Activated T-helper 1 cell treated with anti-CD3 and anti-CD28 coated beads, Interleukin-12 subunit alpha, Interleukin-12 subunit beta, Interleukin-2, Interleukin-4 antibody, amounts not matched to agents 30 ng/mL and 10 ng/mL and 1 ng/mL, durations not matched to agents 14 hours and 24 hours and 36 hours (primary cell): ENCODE measurements around the gene KAZN. TPM values are rescaled to one million over a fixed set of nuclear protein-coding genes. Genes with fewer than 3 reads are reported as not detected.

ENCODE experiments used
- DNase-seq: peaks from one replicate; pipeline ENCODE4 v3.0.0; 2021; ENCODE audit warnings: low spot score
- H3K27ac Mint-ChIP-seq: one replicate; pipeline ENCODE4 v1.8.0; 2021; ENCODE audit warnings: mild to moderate bottlenecking, mixed read lengths
- H3K27me3 Mint-ChIP-seq: one replicate; pipeline ENCODE4 v1.8.0; 2022; ENCODE audit warnings: mild to moderate bottlenecking, moderate library complexity, mixed read lengths; ENCODE audit not compliant: insufficient read depth
- H3K36me3 Mint-ChIP-seq: one replicate; pipeline ENCODE4 v1.8.0; 2021; ENCODE audit warnings: low read depth, mixed read lengths
- H3K4me1 Mint-ChIP-seq: one replicate; pipeline ENCODE4 v1.8.0; 2021; ENCODE audit warnings: low read depth, mixed read lengths
- H3K4me3 Mint-ChIP-seq: one replicate; pipeline ENCODE4 v1.8.0; 2021; ENCODE audit warnings: mild to moderate bottlenecking, moderate library complexity, mixed read lengths
- H3K9me3 Mint-ChIP-seq: one replicate; pipeline ENCODE4 v1.8.0; 2021; ENCODE audit warnings: mixed read lengths
- intact Hi-C: fragments of 100-400 bp; cut with micrococcal nuclease; formaldehyde crosslinking; loops from one replicate; pipeline ENCODE4 v1.15.1; 2024
- total RNA-seq: library from RNA; stranded (reverse); gene quantifications from 2 replicates; pipeline ENCODE4 v1.2.3, GENCODE V29; 2022

The KAZN gene
- total RNA-seq, 1 donor from 2014 or later: 0.54 TPM

GRCh38 chr1:14881775-14882672 lies 283.5 kb downstream of the KAZN start:
- H3K36me3 Mint-ChIP-seq: no peaks in the 10 kb centered on the region
- no peaks in the 10 kb centered on the region for H3K4me1 Mint-ChIP-seq
- H3K27ac Mint-ChIP-seq: no peak overlapping the region
- no peaks in the 10 kb centered on the region for H3K9me3 Mint-ChIP-seq
- no peak for DNase-seq
- intact Hi-C loops: no loop called here
- peaks cover 2% of the 10 kb centered on the region for H3K27me3 Mint-ChIP-seq
- H3K4me3 Mint-ChIP-seq: no peak overlapping the region

GRCh38 chr1:14884614-14885175 lies 286.2 kb downstream of the KAZN start:
- no peak overlapping the region for H3K27ac Mint-ChIP-seq
- H3K27me3 Mint-ChIP-seq: peaks cover 2% of the 10 kb centered on the region
- H3K9me3 Mint-ChIP-seq: no peaks in the 10 kb centered on the region
- no peaks in the 10 kb centered on the region for H3K4me1 Mint-ChIP-seq
- intact Hi-C loops: no loop called here
- no peak overlapping the region for H3K4me3 Mint-ChIP-seq
- H3K36me3 Mint-ChIP-seq: no peaks in the 10 kb centered on the region
- no peak for DNase-seq

GRCh38 chr1:14887044-14887566 lies 288.6 kb downstream of the KAZN start:
- H3K36me3 Mint-ChIP-seq: no peaks in the 10 kb centered on the region
- no peaks in the 10 kb centered on the region for H3K9me3 Mint-ChIP-seq
- peaks cover 2% of the 10 kb centered on the region for H3K27me3 Mint-ChIP-seq
- intact Hi-C loops: no loop called here
- H3K4me1 Mint-ChIP-seq: no peaks in the 10 kb centered on the region
- no peak overlapping the region for H3K4me3 Mint-ChIP-seq
- H3K27ac Mint-ChIP-seq: no peak overlapping the region
- DNase-seq: no peak

- Mint-ChIP-seq H3K4me1 (no peaks in the 10 kb centered on the region), H3K9me3 (no peaks in the 10 kb centered on the region), H3K27me3 (peaks cover 2% of the 10 kb centered on the region), H3K4me3 (no peak overlapping the region), H3K27ac (no peak overlapping the region), H3K36me3 (no peaks in the 10 kb centered on the region)
- intact Hi-C loops: no loop called here
- DNase-seq: no peak
Measured at GRCh38 chr1:14887764-14888350, 289.4 kb downstream of the KAZN start.

GRCh38 chr1:14888374-14888773 lies 289.9 kb downstream of the KAZN start:
- H3K27me3 Mint-ChIP-seq: peaks cover 2% of the 10 kb centered on the region
- H3K9me3 Mint-ChIP-seq: no peaks in the 10 kb centered on the region
- H3K36me3 Mint-ChIP-seq: no peaks in the 10 kb centered on the region
- no peak for DNase-seq
- intact Hi-C loops: no loop called here
- H3K4me1 Mint-ChIP-seq: no peaks in the 10 kb centered on the region
- no peak overlapping the region for H3K27ac Mint-ChIP-seq
- H3K4me3 Mint-ChIP-seq: no peak overlapping the region

- intact Hi-C loops: loop anchor here (2.0 kb wide), 1 partner anchor 71 kb away; no protein-coding TSS in a partner anchor
- Mint-ChIP-seq H3K27me3 (peaks cover 2% of the 10 kb centered on the region), H3K36me3 (no peaks in the 10 kb centered on the region), H3K4me3 (no peak overlapping the region), H3K4me1 (no peaks in the 10 kb centered on the region), H3K9me3 (no peaks in the 10 kb centered on the region), H3K27ac (no peak overlapping the region)
- no peak for DNase-seq
Measured at GRCh38 chr1:14889825-14890440, 291.4 kb downstream of the KAZN start.

- Mint-ChIP-seq H3K4me1 (no peaks in the 10 kb centered on the region), H3K27ac (no peak overlapping the region), H3K36me3 (no peaks in the 10 kb centered on the region), H3K4me3 (no peak overlapping the region), H3K27me3 (peaks cover 5% of the 10 kb centered on the region), H3K9me3 (no peaks in the 10 kb centered on the region)
- no peak for DNase-seq
- intact Hi-C loops: loop anchor here (2.0 kb wide), 1 partner anchor 69 kb away; no protein-coding TSS in a partner anchor
Measured at GRCh38 chr1:14891991-14892390, 293.5 kb downstream of the KAZN start.

GRCh38 chr1:14894811-14895560 lies 296.5 kb downstream of the KAZN start:
- no peak for DNase-seq
- H3K4me1 Mint-ChIP-seq: no peaks in the 10 kb centered on the region
- H3K9me3 Mint-ChIP-seq: no peaks in the 10 kb centered on the region
- no peak overlapping the region for H3K4me3 Mint-ChIP-seq
- peaks cover 3% of the 10 kb centered on the region for H3K27me3 Mint-ChIP-seq
- intact Hi-C loops: no loop called here
- H3K27ac Mint-ChIP-seq: no peak overlapping the region
- no peaks in the 10 kb centered on the region for H3K36me3 Mint-ChIP-seq

GRCh38 chr1:14895727-14896126 lies 297.2 kb downstream of the KAZN start:
- intact Hi-C loops: no loop called here
- Mint-ChIP-seq H3K36me3 (no peaks in the 10 kb centered on the region), H3K4me3 (no peak overlapping the region), H3K27me3 (peaks cover 3% of the 10 kb centered on the region), H3K4me1 (no peaks in the 10 kb centered on the region), H3K9me3 (no peaks in the 10 kb centered on the region), H3K27ac (no peak overlapping the region)
- DNase-seq: no peak

GRCh38 chr1:14896381-14897079 lies 298.0 kb downstream of the KAZN start:
- Mint-ChIP-seq H3K36me3 (no peaks in the 10 kb centered on the region), H3K9me3 (no peaks in the 10 kb centered on the region), H3K4me3 (no peak overlapping the region), H3K4me1 (no peaks in the 10 kb centered on the region), H3K27ac (no peak overlapping the region), H3K27me3 (peaks cover 3% of the 10 kb centered on the region)
- no peak for DNase-seq
- intact Hi-C loops: no loop called here

- Mint-ChIP-seq H3K9me3 (no peaks in the 10 kb centered on the region), H3K36me3 (no peaks in the 10 kb centered on the region), H3K27me3 (peaks cover 3% of the 10 kb centered on the region), H3K27ac (no peak overlapping the region), H3K4me1 (no peaks in the 10 kb centered on the region), H3K4me3 (no peak overlapping the region)
- no peak for DNase-seq
- intact Hi-C loops: no loop called here
Measured at GRCh38 chr1:14897080-14897449, 298.6 kb downstream of the KAZN start.

GRCh38 chr1:14897547-14897946 lies 299.1 kb downstream of the KAZN start:
- intact Hi-C loops: no loop called here
- Mint-ChIP-seq H3K27ac (no peak overlapping the region), H3K36me3 (no peaks in the 10 kb centered on the region), H3K9me3 (no peaks in the 10 kb centered on the region), H3K27me3 (peaks cover 3% of the 10 kb centered on the region), H3K4me3 (no peak overlapping the region), H3K4me1 (no peaks in the 10 kb centered on the region)
- DNase-seq: no peak
